HL-60 (cell line): ENCODE results near the gene ACACB.

Experiments used
- DNase-seq, 2 experiments: peaks; one replicate each; pipeline ENCODE4 v3.0.0-alpha.2; 2010 to 2020; ENCODE audit warnings: low read depth in 1 of 2, low spot score in 1 of 2
- H3K27ac ChIP-seq: fragments of 250-450 bp; sonication (Bioruptor Pico); replicated peaks from 2 replicates; pipeline ENCODE4 v1.5.1; 2020; ENCODE audit warnings: mild to moderate bottlenecking, moderate library complexity
- H3K27me3 ChIP-seq: fragments of 250-450 bp; sonication (Bioruptor Pico); 2 replicates; pipeline ENCODE4 v1.5.1; 2021; ENCODE audit warnings: mild to moderate bottlenecking, moderate library complexity; ENCODE audit not compliant: insufficient read depth, poor library complexity, severe bottlenecking
- H3K4me3 ChIP-seq: replicated peaks from 2 replicates; pipeline ENCODE4 v1.5.1; 2011; ENCODE audit warnings: mild to moderate bottlenecking, control low read depth, low read length; ENCODE audit not compliant: insufficient read depth
- GABPA ChIP-seq: IDR thresholded peaks from 2 replicates; pipeline ENCODE4 v1.6.1; 2012; ENCODE audit warnings: low read depth
- POLR2AphosphoS5 ChIP-seq: IDR thresholded peaks from 2 replicates; pipeline ENCODE4 v1.6.1; 2012; ENCODE audit warnings: low read depth
- REST ChIP-seq: IDR thresholded peaks from 2 replicates; pipeline ENCODE4 v1.6.1; 2012; ENCODE audit warnings: low read depth; ENCODE audit not compliant: insufficient replicate concordance
- SPI1 ChIP-seq: IDR thresholded peaks from 2 replicates; pipeline ENCODE4 v1.6.1; 2012; ENCODE audit warnings: low read depth, mild to moderate bottlenecking, borderline replicate concordance
- TF ChIP-seq, protein P1 (sequence below): IDR thresholded peaks from one replicate; pipeline ENCODE4 v1.5.1; 2011; ENCODE audit warnings: low read length, control low read depth, inconsistent platforms; ENCODE audit not compliant: insufficient read depth

The ACACB gene

DNA sequence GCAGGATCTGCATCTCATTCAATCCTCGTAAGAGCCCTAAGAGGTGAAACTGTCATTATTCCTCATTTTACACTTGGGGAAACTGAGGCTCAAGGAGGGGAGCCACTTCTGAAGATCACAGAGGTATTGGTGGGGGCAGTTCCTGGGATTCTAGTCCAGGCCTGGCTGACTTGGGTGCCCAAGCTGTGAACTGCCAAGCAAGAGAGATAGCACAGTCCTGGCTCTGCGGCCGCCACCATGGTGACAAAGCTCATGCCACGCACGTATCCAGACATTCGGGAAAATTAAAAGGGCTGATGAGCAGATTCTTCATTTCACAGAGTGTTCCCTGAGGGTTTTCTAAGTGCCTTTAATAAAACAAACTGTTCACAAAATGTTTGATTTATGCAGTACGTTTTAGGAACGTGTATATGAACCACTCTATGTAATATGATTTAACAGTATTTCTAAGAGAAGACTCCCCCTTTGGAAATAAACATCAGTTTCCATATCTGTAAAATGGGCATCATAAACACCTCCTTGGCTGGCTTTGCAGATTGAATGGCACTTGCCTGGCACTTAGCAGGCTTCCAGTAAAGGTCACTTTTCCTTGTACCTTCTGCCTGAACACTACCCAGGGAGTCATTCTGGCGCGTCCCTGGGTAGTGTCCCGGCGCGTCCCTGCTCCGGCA is 84.6 kb downstream of the ACACB start:
- DNase-seq, result no peak
- Histone ChIP-seq H3K27ac (no peak overlapping the region), H3K27me3 (no peaks in the 10 kb centered on the region), H3K4me3 (no peak overlapping the region)
- no peak for TF ChIP-seq GABPA
- TF ChIP-seq POLR2AphosphoS5, result no peak
- TF ChIP-seq SPI1, result no peak
- TF ChIP-seq, protein P1, sequence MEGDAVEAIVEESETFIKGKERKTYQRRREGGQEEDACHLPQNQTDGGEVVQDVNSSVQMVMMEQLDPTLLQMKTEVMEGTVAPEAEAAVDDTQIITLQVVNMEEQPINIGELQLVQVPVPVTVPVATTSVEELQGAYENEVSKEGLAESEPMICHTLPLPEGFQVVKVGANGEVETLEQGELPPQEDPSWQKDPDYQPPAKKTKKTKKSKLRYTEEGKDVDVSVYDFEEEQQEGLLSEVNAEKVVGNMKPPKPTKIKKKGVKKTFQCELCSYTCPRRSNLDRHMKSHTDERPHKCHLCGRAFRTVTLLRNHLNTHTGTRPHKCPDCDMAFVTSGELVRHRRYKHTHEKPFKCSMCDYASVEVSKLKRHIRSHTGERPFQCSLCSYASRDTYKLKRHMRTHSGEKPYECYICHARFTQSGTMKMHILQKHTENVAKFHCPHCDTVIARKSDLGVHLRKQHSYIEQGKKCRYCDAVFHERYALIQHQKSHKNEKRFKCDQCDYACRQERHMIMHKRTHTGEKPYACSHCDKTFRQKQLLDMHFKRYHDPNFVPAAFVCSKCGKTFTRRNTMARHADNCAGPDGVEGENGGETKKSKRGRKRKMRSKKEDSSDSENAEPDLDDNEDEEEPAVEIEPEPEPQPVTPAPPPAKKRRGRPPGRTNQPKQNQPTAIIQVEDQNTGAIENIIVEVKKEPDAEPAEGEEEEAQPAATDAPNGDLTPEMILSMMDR, result no peak
- no peak for TF ChIP-seq REST

GRCh38 chr12:109201496-109201885 is 85.1 kb downstream of the ACACB start:
- H3K27me3 ChIP-seq, result no peaks in the 10 kb centered on the region

DNA sequence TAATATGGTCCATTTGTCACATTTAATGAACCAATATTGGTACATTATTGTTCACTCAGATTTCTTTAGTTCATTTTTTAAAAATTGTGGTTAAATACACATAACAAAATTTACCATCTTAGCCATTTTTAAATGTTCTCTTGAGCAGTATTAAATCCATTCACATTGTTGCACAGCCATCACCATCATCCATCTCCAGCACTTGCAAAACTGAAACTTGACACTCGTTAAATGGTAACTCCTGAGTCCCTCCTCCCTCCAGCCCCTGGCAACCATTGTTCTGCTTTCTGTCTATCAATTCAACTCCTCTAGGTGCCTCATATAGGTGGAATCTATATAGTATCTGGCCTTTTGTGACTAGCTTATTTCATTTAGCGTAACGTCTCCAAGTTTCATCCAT is 86.4 kb downstream of the ACACB start:
- H3K27ac ChIP-seq, result no peak overlapping the region
- H3K27me3 ChIP-seq, result no peaks in the 10 kb centered on the region
- no peak overlapping the region for H3K4me3 ChIP-seq
- no peak for DNase-seq
- TF ChIP-seq GABPA, result no peak
- no peak for TF ChIP-seq SPI1
- TF ChIP-seq, protein P1, result no peak
- no peak for TF ChIP-seq REST
- no peak for TF ChIP-seq POLR2AphosphoS5

More at GRCh38 chr12:109201496-109201885, 85.1 kb downstream of the ACACB start:
- TF ChIP-seq, protein P1, result no peak
- no peak for TF ChIP-seq REST
- no peak for TF ChIP-seq POLR2AphosphoS5
- TF ChIP-seq SPI1, result no peak
- TF ChIP-seq GABPA, result no peak
- Histone ChIP-seq H3K4me3 (no peak overlapping the region), H3K27ac (no peak overlapping the region)
- no peak for DNase-seq
